GM19035 (cell line): ENCODE results near the gene DCC.

Source experiments
- ATAC-seq: cut with Tn5 transposase; IDR thresholded peaks from one replicate; pipeline ENCODE4 v1.9.1; 2021; ENCODE audit not compliant: unreplicated experiment

Gene DCC

GRCh38 chr18:53551868-53552426 lies 1212.0 kb downstream of the DCC start:
- no peak for ATAC-seq

GRCh38 chr18:53553030-53553429 lies 1213.0 kb downstream of the DCC start:
- no peak for ATAC-seq

GRCh38 chr18:53556450-53556849 lies 1216.5 kb downstream of the DCC start:
- ATAC-seq, result no peak

GRCh38 chr18:53560546-53560945 lies 1220.5 kb downstream of the DCC start:
- no peak for ATAC-seq

GRCh38 chr18:53566626-53567025 lies 1226.6 kb downstream of the DCC start:
- no peak for ATAC-seq

- peak; percentile 76 for ATAC-seq
Observed at GRCh38 chr18:53567929-53568574, 1228.1 kb downstream of the DCC start.
